Subcutaneous adipose tissue (tissue), 4 donors: ENCODE data around the gene C5. TPM values are rescaled to one million over a fixed set of nuclear protein-coding genes. Genes with fewer than 3 reads are reported as not detected.

ENCODE experiments used
- total RNA-seq, 4 donors: library from RNA; depleted of rRNA; stranded (reverse); fragments of >200 nt; gene quantifications; one replicate each; pipeline ENCODE4 v1.1.0, GENCODE V29; 2016
- TF ChIP-seq, protein P1 (sequence below): fragments of 450-650 bp; IDR thresholded peaks from one replicate; pipeline ENCODE4 v1.5.1; 2016; ENCODE audit warnings: low read depth, mild to moderate bottlenecking, control low read depth, antibody characterized with exemption, moderate library complexity

Gene C5
- total RNA-seq, 4 donors from 2014 or later: 13.6 to 23.7 (median 16.5) TPM

DNA sequence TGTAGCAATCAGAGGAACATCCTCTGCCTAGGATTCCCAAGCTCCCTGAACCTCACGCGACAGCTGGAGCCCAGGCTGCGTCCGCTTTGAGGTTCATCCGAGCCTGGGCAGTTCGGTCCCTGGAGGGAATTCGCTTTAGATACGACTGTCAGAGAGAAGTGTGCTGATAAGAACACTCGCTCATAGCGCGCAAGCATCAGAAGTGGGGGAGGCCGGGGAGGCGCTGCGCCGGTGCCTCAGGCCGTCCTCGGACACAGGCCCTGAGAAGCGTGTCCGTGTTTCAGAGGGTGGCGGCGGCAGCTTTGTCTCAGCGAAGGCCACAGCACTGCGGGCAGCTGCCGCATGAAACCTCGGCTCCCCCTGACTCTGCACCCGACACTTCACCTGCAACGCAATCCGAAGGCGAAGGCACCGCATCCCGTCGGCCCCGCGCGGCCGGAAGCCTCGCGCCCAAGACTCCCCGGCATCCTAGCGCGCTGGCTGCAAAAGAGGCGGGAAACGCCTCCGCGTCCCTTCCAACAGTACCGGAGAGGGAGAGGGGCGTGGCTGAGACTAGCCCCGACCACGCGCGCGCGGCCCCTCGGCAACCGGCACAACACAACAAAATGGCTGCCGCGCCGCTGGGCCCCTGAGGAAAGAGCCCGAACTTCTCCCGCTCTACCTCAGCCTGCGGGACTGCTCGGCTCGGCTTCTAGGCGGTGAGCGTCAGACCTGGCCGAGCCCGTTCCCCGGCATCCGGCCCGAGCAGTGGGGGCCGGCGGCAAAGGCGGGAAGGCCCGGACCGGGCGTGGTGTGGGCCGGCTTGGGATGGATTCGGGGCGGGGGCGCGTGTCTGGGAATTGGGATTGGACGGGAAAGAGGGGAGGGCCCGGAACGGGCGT lies 24.5 kb upstream of the C5 start, which contains the start of gene CNTRL:
Gene CNTRL, plus strand, starts transcription at position 586 of the 881 bp plus-strand sequence. CDS start 13,372 bp downstream, outside the sequence.
- TF ChIP-seq, protein P1, sequence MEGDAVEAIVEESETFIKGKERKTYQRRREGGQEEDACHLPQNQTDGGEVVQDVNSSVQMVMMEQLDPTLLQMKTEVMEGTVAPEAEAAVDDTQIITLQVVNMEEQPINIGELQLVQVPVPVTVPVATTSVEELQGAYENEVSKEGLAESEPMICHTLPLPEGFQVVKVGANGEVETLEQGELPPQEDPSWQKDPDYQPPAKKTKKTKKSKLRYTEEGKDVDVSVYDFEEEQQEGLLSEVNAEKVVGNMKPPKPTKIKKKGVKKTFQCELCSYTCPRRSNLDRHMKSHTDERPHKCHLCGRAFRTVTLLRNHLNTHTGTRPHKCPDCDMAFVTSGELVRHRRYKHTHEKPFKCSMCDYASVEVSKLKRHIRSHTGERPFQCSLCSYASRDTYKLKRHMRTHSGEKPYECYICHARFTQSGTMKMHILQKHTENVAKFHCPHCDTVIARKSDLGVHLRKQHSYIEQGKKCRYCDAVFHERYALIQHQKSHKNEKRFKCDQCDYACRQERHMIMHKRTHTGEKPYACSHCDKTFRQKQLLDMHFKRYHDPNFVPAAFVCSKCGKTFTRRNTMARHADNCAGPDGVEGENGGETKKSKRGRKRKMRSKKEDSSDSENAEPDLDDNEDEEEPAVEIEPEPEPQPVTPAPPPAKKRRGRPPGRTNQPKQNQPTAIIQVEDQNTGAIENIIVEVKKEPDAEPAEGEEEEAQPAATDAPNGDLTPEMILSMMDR: no peak

- TF ChIP-seq, protein P1: no peak
Observed at GRCh38 chr9:121073038-121073437, 23.0 kb upstream of the C5 start.

DNA sequence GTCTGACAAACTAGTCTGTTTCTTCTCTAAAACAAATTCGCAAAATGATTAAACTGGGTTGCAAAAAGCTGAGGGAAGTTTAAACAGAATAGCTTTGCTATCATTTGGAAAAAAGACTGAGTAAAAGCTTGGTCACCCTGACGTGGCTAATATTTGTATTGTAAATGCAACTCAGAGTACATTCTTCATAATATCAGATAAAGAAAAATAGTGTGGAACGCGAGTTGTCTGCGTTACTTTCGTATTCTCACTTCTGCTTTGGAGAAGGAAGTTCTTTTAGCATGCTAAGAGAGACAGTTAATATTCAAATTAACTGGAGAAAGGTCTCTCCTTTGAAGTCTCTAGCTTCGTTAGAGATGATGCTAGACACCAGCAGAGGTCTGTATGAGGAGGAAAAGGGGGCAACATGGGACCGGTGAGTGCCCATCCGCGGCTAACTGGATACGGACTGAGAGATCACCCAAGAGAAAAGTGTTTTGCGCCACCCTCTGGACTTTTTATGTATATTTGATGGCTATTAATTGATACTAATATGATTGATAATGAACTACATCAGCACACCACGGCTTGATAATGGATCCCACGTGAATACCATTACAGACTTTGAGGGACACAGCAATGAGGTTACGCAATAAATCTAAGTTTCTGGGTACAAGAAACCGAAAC lies 21.8 kb upstream of the C5 start:
- TF ChIP-seq, protein P1: no peak

DNA sequence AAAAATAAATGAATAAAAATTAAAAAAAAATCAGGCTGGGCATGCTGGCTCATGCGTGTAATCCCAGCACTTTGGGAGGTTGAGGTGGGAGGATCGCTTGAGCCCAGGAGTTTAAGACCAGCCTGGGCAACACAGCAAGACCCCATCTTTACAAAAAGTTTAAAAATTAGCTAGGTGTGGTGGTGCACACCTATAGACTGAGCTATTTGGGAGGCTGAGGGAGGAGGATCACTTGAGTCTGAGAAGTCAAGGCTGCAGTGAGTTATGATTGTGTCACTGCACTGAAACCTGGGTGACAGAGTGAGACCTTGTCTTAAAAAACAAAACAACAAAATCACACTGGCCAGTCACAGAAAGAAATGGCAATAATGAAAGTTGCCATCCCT lies 21.3 kb upstream of the C5 start:
- TF ChIP-seq, protein P1: no peak

DNA sequence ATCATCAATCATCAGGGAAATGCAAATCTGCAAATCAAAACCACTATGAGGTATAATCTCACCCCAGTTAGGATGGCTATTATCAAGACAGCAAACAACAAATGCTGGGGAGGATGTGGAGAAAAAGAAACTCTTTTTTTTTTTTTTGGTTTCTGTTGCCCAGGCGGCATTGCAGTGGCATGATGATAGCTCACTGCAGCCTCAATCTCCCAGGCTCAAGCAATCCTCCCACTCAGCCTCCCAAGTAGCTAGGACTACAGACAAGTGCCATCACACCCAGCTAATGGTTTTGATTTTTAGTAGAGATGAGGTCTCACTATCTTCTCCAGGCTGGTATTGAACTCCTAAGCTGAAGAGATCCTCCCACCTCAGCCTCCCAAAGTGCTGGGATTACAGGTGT lies 19.3 kb upstream of the C5 start:
- TF ChIP-seq, protein P1: no peak

DNA sequence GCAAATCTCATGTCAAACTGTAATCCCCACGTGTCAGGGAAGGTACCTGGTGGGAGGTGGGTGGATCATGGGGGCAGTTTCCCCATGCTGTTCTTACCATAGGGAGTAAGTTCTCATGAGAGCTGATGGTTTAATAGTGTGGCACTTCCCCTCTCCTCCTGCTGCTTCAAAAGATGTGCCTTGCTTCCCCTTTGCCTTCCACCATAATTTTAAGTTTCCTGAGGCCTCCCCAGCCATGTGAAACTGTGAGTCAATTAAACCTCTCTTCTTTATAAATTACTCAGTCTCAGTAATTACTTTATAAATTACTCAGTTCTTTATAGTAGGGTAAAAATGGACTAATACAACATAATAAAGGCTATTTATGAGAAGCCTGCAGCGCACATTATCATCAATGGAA lies 17.6 kb upstream of the C5 start:
- TF ChIP-seq, protein P1: no peak

- TF ChIP-seq, protein P1: no peak
Observed at GRCh38 chr9:121066850-121067249, 16.8 kb upstream of the C5 start.
